Type B pancreatic cell (in vitro differentiated cells): ENCODE data around the gene SPATS1. TPM values are rescaled to one million over a fixed set of nuclear protein-coding genes. Genes with fewer than 3 reads are reported as not detected.

Experiments used
- DNase-seq: peaks from one replicate; pipeline ENCODE4 v3.0.0; 2021; ENCODE audit warnings: mixed read lengths; ENCODE audit not compliant: unreplicated experiment; ENCODE audit errors: extremely low spot score
- H3K27ac Mint-ChIP-seq: 2 replicates; pipeline ENCODE4 v1.8.0; 2021; ENCODE audit warnings: mild to moderate bottlenecking, mixed read lengths
- H3K27me3 Mint-ChIP-seq: 2 replicates; pipeline ENCODE4 v1.8.0; 2021; ENCODE audit warnings: mixed read lengths
- H3K36me3 Mint-ChIP-seq: 2 replicates; pipeline ENCODE4 v1.8.0; 2021; ENCODE audit warnings: mixed read lengths
- H3K4me1 Mint-ChIP-seq: one replicate; pipeline ENCODE4 v1.8.0; 2021; ENCODE audit warnings: mixed read lengths; ENCODE audit not compliant: unreplicated experiment
- H3K4me3 Mint-ChIP-seq: 2 replicates; pipeline ENCODE4 v1.8.0; 2021; ENCODE audit warnings: mild to moderate bottlenecking, mixed read lengths
- H3K9me3 Mint-ChIP-seq: 2 replicates; pipeline ENCODE4 v1.8.0; 2021; ENCODE audit warnings: mixed read lengths
- long read RNA-seq: library from polyadenylated mRNA; unstranded; transcript quantifications from one replicate; pipeline ENCODE4 v2.0.0, GENCODE V29; 2020
- total RNA-seq: library from RNA; stranded (reverse); gene quantifications from 2 replicates; pipeline ENCODE4 v1.2.1, GENCODE V29; 2021; ENCODE audit warnings: low replicate concordance
- TF ChIP-seq, protein P1 (sequence below): fragments of 200-600 bp; sonication (generic); conservative IDR thresholded peaks from 2 replicates; pipeline ENCODE4 v1.5.0; 2021; ENCODE audit warnings: antibody characterized with exemption, mild to moderate bottlenecking

SPATS1 gene, protein sequence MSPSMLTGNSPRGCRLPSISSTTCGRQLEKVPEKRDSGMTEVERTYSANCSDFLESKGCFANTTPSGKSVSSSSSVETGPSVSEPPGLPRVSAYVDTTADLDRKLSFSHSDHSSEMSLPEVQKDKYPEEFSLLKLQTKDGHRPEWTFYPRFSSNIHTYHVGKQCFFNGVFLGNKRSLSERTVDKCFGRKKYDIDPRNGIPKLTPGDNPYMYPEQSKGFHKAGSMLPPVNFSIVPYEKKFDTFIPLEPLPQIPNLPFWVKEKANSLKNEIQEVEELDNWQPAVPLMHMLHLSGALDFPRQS
- total RNA-seq = not detected in 2 replicates
- long read RNA-seq = 0 reads

- Mint-ChIP-seq H3K27me3 (peaks cover 47% of the 10 kb centered on the region), H3K4me3 (no peak within 1 kb of the TSS), H3K4me1 (peaks cover 13% of the 10 kb centered on the region), H3K36me3 (no peaks in the 10 kb centered on the region), H3K9me3 (no peaks in the 10 kb centered on the region), H3K27ac (no peak within 1 kb of the TSS)
- TF ChIP-seq, protein P1, sequence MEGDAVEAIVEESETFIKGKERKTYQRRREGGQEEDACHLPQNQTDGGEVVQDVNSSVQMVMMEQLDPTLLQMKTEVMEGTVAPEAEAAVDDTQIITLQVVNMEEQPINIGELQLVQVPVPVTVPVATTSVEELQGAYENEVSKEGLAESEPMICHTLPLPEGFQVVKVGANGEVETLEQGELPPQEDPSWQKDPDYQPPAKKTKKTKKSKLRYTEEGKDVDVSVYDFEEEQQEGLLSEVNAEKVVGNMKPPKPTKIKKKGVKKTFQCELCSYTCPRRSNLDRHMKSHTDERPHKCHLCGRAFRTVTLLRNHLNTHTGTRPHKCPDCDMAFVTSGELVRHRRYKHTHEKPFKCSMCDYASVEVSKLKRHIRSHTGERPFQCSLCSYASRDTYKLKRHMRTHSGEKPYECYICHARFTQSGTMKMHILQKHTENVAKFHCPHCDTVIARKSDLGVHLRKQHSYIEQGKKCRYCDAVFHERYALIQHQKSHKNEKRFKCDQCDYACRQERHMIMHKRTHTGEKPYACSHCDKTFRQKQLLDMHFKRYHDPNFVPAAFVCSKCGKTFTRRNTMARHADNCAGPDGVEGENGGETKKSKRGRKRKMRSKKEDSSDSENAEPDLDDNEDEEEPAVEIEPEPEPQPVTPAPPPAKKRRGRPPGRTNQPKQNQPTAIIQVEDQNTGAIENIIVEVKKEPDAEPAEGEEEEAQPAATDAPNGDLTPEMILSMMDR = no peak
- DNase-seq = no peak
Measured at GRCh38 chr6:44342489-44342888, at the start of gene SPATS1. Gene SPATS1, plus strand, starts transcription at chr6:44342650. Its CDS starts 446 bp downstream, at chr6:44343096.

- Mint-ChIP-seq H3K27ac (peak overlapping the region; percentile 34), H3K27me3 (peaks cover 84% of the 10 kb centered on the region), H3K4me1 (no peaks in the 10 kb centered on the region), H3K36me3 (no peaks in the 10 kb centered on the region), H3K4me3 (no peak overlapping the region), H3K9me3 (no peaks in the 10 kb centered on the region)
- no peak for DNase-seq
- TF ChIP-seq, protein P1 = no peak
Measured at GRCh38 chr6:44292661-44293365, 49.6 kb upstream of the SPATS1 start.

- Mint-ChIP-seq H3K27ac (no peak overlapping the region), H3K4me1 (no peaks in the 10 kb centered on the region), H3K27me3 (peaks cover 84% of the 10 kb centered on the region), H3K9me3 (no peaks in the 10 kb centered on the region), H3K36me3 (peaks cover under 1% of the 10 kb centered on the region), H3K4me3 (no peak overlapping the region)
- TF ChIP-seq, protein P1 = no peak
- no peak for DNase-seq
Measured at GRCh38 chr6:44294832-44295791, 47.3 kb upstream of the SPATS1 start.

DNA sequence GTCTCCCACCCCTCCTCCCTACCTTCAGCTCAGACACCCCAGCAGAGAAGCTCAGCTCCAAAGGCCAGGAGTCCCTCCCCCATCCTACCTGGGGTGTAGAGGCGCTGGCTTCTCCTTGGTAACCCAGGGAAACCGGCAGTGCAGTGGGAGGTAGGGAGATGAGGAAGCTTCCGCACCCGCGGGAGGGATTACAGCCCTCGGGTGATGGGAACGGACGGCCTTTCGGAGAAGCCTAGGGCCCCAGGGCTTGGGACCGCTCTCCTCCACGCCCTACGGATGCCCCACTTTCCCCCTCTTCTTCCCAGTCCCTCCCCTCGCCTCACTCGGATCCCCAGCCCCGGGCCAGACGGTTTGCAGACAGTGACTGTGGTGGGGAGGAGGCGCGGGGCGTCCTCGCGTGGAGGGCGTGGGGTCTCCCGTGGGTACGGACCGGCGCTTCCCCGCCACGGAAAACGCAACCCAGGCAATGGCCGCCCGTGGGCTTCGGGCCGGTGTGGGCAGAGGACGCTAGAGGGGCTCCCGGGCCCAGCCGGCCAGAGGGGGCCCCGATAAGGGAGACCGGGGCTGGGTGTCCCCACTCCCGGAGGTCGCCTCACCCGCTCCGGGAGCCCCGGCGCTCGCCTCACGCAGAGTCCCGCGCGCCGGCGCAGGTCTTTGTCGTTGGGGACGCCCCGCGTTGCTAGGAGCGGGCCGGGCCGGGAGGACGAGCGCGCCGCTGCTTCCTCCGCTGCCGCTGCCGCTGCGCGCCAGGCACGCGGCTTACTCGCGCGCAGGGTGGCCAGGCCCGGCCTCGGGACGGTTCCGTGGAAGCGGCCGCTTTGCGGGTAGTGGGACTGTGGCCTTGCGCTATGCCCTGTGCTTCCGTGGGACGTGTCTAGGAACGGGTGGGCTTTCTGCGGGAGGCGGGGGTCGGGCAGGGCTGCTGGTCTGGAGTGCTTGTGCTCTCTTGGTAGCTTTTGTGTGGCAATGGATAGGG lies 45.1 kb upstream of the SPATS1 start:
- Mint-ChIP-seq H3K27ac (no peak overlapping the region), H3K27me3 (peaks cover 63% of the 10 kb centered on the region), H3K36me3 (peaks cover 10% of the 10 kb centered on the region), H3K9me3 (no peaks in the 10 kb centered on the region), H3K4me3 (peak overlapping the region; percentile 80), H3K4me1 (no peaks in the 10 kb centered on the region)
- no peak for DNase-seq
- TF ChIP-seq, protein P1 = no peak
